EH (cell line): Measurements from ENCODE around the gene HDHD5.
A peak's percentile ranks its signal among the peaks of the same experiment; 100 is the strongest.

Experiments used
- DNase-seq: peaks from one replicate; pipeline ENCODE4 v3.0.0-alpha.2; 2015; ENCODE audit warnings: low read depth

HDHD5 gene

GRCh38 chr22:17105143-17106129 is 53.6 kb downstream of the HDHD5 start:
- no peak for DNase-seq

- no peak for DNase-seq
Measured at GRCh38 chr22:17104336-17104935, 54.6 kb downstream of the HDHD5 start.

GRCh38 chr22:17103351-17103750 is 55.7 kb downstream of the HDHD5 start:
- DNase-seq: no peak

- no peak for DNase-seq
Measured at GRCh38 chr22:17102297-17102667, 56.8 kb downstream of the HDHD5 start.

- DNase-seq: no peak
Measured at GRCh38 chr22:17101475-17102296, 57.4 kb downstream of the HDHD5 start.

- DNase-seq: no peak
Measured at GRCh38 chr22:17100621-17101020, 58.5 kb downstream of the HDHD5 start.

- DNase-seq: no peak
Measured at GRCh38 chr22:17098379-17098819, 60.7 kb downstream of the HDHD5 start.

GRCh38 chr22:17097701-17098100 is 61.4 kb downstream of the HDHD5 start:
- no peak for DNase-seq

GRCh38 chr22:17097062-17097461 is 62.0 kb downstream of the HDHD5 start:
- DNase-seq: no peak

GRCh38 chr22:17096071-17096470 is 63.0 kb downstream of the HDHD5 start:
- no peak for DNase-seq

- peak; percentile 18 for DNase-seq
Measured at GRCh38 chr22:17095538-17095937, 63.5 kb downstream of the HDHD5 start.

GRCh38 chr22:17093081-17093480 is 66.0 kb downstream of the HDHD5 start:
- no peak for DNase-seq

GRCh38 chr22:17091851-17092250 is 67.2 kb downstream of the HDHD5 start:
- no peak for DNase-seq

GRCh38 chr22:17090550-17090949 is 68.5 kb downstream of the HDHD5 start:
- DNase-seq: no peak
